ENCODE data around the gene GALNT2.

The GALNT2 gene

GRCh38 chr1:230321741-230322420 is 254.8 kb downstream of the GALNT2 start:
- TF ChIP-seq, protein P1, sequence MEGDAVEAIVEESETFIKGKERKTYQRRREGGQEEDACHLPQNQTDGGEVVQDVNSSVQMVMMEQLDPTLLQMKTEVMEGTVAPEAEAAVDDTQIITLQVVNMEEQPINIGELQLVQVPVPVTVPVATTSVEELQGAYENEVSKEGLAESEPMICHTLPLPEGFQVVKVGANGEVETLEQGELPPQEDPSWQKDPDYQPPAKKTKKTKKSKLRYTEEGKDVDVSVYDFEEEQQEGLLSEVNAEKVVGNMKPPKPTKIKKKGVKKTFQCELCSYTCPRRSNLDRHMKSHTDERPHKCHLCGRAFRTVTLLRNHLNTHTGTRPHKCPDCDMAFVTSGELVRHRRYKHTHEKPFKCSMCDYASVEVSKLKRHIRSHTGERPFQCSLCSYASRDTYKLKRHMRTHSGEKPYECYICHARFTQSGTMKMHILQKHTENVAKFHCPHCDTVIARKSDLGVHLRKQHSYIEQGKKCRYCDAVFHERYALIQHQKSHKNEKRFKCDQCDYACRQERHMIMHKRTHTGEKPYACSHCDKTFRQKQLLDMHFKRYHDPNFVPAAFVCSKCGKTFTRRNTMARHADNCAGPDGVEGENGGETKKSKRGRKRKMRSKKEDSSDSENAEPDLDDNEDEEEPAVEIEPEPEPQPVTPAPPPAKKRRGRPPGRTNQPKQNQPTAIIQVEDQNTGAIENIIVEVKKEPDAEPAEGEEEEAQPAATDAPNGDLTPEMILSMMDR (IDR thresholded peaks at IDR 0.05; ENCODE audit: insufficient read depth, low read length, poor library complexity, severe bottlenecking): no peak
- Histone ChIP-seq H3K36me3 (ENCODE audit: control insufficient read depth, insufficient read depth, low read length) (no peaks in the 10 kb centered on the region), H3K4me3 (replicated peaks; ENCODE audit: low read depth, low read length) (no peak overlapping the region), H3K27me3 (replicated peaks; ENCODE audit: control insufficient read depth, insufficient read depth, low read length) (no peaks in the 10 kb centered on the region; the same call in none of the 2 replicates)
- DNase-seq (ENCODE audit: extremely low read depth, insufficient read length): no peak

DNA sequence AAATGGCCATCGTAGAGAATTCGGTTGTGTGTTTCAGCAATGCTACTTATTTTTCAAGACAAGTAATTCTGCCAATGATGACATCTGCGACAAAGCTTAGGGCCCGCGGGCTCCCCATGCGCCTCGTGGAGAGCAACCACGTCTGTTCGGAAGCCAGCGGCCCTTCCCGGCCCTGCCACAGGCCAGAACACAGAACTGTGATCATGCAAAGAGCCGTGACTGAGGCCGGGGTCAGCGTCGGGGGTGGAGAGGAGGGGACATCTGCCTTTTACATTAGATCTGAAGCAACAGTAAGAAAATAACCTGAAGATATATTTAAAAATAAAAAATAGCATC is 255.4 kb downstream of the GALNT2 start:
- TF ChIP-seq, protein P1 (IDR thresholded peaks at IDR 0.05; ENCODE audit: insufficient read depth, low read length, poor library complexity, severe bottlenecking): no peak
- no peaks in the 10 kb centered on the region; the same call in none of the 2 replicates for H3K27me3 ChIP-seq (replicated peaks; ENCODE audit: control insufficient read depth, insufficient read depth, low read length)
- no peak overlapping the region for H3K4me3 ChIP-seq (replicated peaks; ENCODE audit: low read depth, low read length)
- DNase-seq (ENCODE audit: extremely low read depth, insufficient read length): no peak
- no peaks in the 10 kb centered on the region for H3K36me3 ChIP-seq (ENCODE audit: control insufficient read depth, insufficient read depth, low read length)

GRCh38 chr1:230322967-230323547 is 256.0 kb downstream of the GALNT2 start:
- H3K4me3 ChIP-seq (replicated peaks; ENCODE audit: low read depth, low read length): no peak overlapping the region
- no peaks in the 10 kb centered on the region; the same call in none of the 2 replicates for H3K27me3 ChIP-seq (replicated peaks; ENCODE audit: control insufficient read depth, insufficient read depth, low read length)
- DNase-seq (ENCODE audit: extremely low read depth, insufficient read length): no peak
- H3K36me3 ChIP-seq (ENCODE audit: control insufficient read depth, insufficient read depth, low read length): no peaks in the 10 kb centered on the region
- TF ChIP-seq, protein P1 (IDR thresholded peaks at IDR 0.05; ENCODE audit: insufficient read depth, low read length, poor library complexity, severe bottlenecking): no peak

DNA sequence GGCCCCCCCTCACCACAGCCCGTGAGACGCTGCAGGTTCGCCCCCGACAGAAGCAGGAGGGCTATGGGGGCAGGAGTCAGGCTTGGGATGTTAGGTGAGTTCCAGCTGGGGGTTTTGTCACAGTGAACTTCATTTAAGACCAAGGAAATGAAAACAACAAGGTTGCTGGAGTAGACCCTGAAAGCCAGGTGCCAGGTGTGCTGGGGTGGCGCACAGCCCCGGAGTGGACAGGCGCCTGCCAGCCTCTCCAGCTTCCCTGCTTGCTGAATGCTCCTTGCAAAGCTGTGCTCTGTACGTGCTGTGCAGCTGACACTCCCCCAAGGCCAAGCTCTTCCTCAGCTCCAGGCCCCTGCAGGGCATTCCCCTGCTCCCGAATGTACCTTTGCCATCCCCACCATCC is 256.6 kb downstream of the GALNT2 start:
- Histone ChIP-seq H3K4me3 (replicated peaks; ENCODE audit: low read depth, low read length) (no peak overlapping the region), H3K36me3 (ENCODE audit: control insufficient read depth, insufficient read depth, low read length) (no peaks in the 10 kb centered on the region), H3K27me3 (replicated peaks; ENCODE audit: control insufficient read depth, insufficient read depth, low read length) (no peaks in the 10 kb centered on the region; the same call in none of the 2 replicates)
- TF ChIP-seq, protein P1 (IDR thresholded peaks at IDR 0.05; ENCODE audit: insufficient read depth, low read length, poor library complexity, severe bottlenecking): no peak
- no peak for DNase-seq (ENCODE audit: extremely low read depth, insufficient read length)

DNA sequence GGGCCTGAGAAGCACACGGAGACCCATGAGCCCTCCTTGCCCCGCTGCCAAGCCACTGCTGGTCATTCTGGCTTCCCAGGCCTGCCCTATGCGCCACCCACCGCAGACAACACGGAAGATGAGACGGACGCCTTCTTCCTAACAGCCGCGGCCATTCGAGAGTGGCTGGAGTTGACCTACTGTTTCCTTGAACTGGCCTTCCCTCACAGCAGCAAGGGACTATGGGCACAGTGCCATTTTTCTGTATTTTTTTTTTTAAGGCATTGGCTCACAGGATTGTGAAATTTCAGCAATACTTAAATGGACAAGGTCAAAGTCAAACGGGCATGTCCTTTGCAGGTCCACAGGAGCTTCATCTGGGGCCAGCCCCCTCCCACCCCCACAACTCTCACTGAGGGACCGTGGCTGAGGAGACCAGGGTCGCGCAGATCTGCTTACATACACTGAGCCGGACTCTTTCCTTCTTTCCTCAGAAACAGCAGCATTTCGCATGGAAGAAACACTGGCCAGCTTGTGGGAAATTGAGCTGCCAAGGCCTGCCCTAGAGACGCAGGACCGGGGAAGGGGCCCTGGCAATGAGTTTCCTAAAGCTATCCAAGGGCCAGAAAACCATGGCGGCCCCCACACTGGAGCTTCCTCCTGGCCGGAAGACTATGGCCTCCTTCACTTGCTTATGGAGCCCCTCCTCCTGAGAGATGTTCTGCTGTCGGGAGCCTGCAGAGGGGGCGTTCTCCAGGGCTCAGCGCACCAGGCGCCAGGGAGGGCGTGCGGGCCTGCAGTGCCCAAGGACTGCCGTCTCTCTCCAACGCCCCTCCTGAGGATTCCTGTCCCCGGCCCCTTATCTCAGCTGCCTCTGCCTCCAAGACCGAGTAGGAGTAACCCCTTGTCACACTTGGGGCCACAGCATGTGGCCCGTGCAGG is 260.2 kb downstream of the GALNT2 start:
- Histone ChIP-seq H3K27me3 (replicated peaks; ENCODE audit: control insufficient read depth, insufficient read depth, low read length) (no peaks in the 10 kb centered on the region; the same call in 1 of the 2 replicates), H3K36me3 (ENCODE audit: control insufficient read depth, insufficient read depth, low read length) (no peaks in the 10 kb centered on the region), H3K4me3 (replicated peaks; ENCODE audit: low read depth, low read length) (no peak overlapping the region)
- TF ChIP-seq, protein P1 (IDR thresholded peaks at IDR 0.05; ENCODE audit: insufficient read depth, low read length, poor library complexity, severe bottlenecking): no peak
- no peak for DNase-seq (ENCODE audit: extremely low read depth, insufficient read length)
